Loucy (cell line): ENCODE measurements around the gene MCTP2.

ENCODE experiments used
- H2AFZ ChIP-seq: fragments of 200-600 bp; sonication (generic); 2 replicates; pipeline ENCODE4 v1.6.0; 2016; ENCODE audit warnings: antibody characterized with exemption, mild to moderate bottlenecking, low read length, moderate library complexity
- H3F3A ChIP-seq: fragments of 200-600 bp; 2 replicates; pipeline ENCODE4 v1.6.0; 2016; ENCODE audit warnings: antibody characterized with exemption, low read depth, mild to moderate bottlenecking
- H3K27me3 ChIP-seq: fragments of 200-600 bp; sonication (generic); 2 replicates; pipeline ENCODE4 v1.6.1; 2014; ENCODE audit warnings: low read length, mild to moderate bottlenecking; ENCODE audit not compliant: insufficient read depth, poor library complexity, severe bottlenecking
- H3K36me3 ChIP-seq: fragments of 200-600 bp; sonication (generic); 2 replicates; pipeline ENCODE4 v1.6.1; 2016; ENCODE audit warnings: low read length; ENCODE audit not compliant: insufficient read depth
- H3K4me1 ChIP-seq: fragments of 200-600 bp; sonication (generic); 2 replicates; pipeline ENCODE4 v1.5.1; 2014; ENCODE audit warnings: low read length, mild to moderate bottlenecking; ENCODE audit not compliant: insufficient read depth, poor library complexity, severe bottlenecking
- H3K4me2 ChIP-seq: fragments of 200-600 bp; sonication (generic); 2 replicates; pipeline ENCODE4 v1.6.0; 2014; ENCODE audit warnings: antibody characterized with exemption, low read length, low read depth, mild to moderate bottlenecking; ENCODE audit not compliant: poor library complexity, severe bottlenecking
- H3K4me3 ChIP-seq: fragments of 200-600 bp; sonication (generic); 2 replicates; pipeline ENCODE4 v1.5.1; 2014; ENCODE audit warnings: low read length, mild to moderate bottlenecking, mixed read lengths; ENCODE audit not compliant: poor library complexity, severe bottlenecking
- H3K79me2 ChIP-seq: fragments of 200-600 bp; sonication (generic); 2 replicates; pipeline ENCODE4 v1.6.1; 2014; ENCODE audit warnings: low read length; ENCODE audit not compliant: insufficient read depth
- H3K9ac ChIP-seq: fragments of 200-600 bp; sonication (generic); 2 replicates; pipeline ENCODE4 v1.6.0; 2014; ENCODE audit warnings: mild to moderate bottlenecking, low read depth, low read length, moderate library complexity; ENCODE audit not compliant: poor library complexity, severe bottlenecking
- H3K9me2 ChIP-seq: fragments of 200-600 bp; sonication (generic); replicated peaks from 2 replicates; pipeline ENCODE4 v1.6.1; 2016; ENCODE audit warnings: low read depth, low read length, mixed read lengths
- H3K9me3 ChIP-seq: fragments of 200-600 bp; sonication (generic); 2 replicates; pipeline ENCODE4 v1.6.1; 2014; ENCODE audit warnings: mild to moderate bottlenecking, antibody characterized with exemption, low read length, low read depth; ENCODE audit not compliant: insufficient read depth
- H4K20me1 ChIP-seq: fragments of 200-600 bp; sonication (generic); 2 replicates; pipeline ENCODE4 v1.6.0; 2014; ENCODE audit warnings: antibody characterized with exemption, low read length, mild to moderate bottlenecking; ENCODE audit not compliant: insufficient read depth, poor library complexity, severe bottlenecking
- CTCF ChIP-seq: fragments of 200-600 bp; sonication (generic); conservative IDR thresholded peaks from 2 replicates; pipeline ENCODE4 v1.5.1; 2014; ENCODE audit warnings: mild to moderate bottlenecking, antibody characterized with exemption, low read length
- EZH2phosphoT487 ChIP-seq: fragments of 200-600 bp; IDR thresholded peaks from 2 replicates; pipeline ENCODE4 v1.6.1; 2018; ENCODE audit warnings: antibody characterized with exemption, mild to moderate bottlenecking, moderate library complexity, borderline replicate concordance

Gene MCTP2

GRCh38 chr15:94456226-94456625 lies 224.9 kb downstream of the MCTP2 start:
- no peak overlapping the region for H3K9ac ChIP-seq
- TF ChIP-seq CTCF: no peak
- no peak for TF ChIP-seq EZH2phosphoT487
- H2AFZ ChIP-seq: no peak overlapping the region
- H3K4me3 ChIP-seq: no peak overlapping the region
- H3K4me1 ChIP-seq: no peaks in the 10 kb centered on the region
- H4K20me1 ChIP-seq: no peaks in the 10 kb centered on the region
- H3K36me3 ChIP-seq: peaks cover 73% of the 10 kb centered on the region
- no peaks in the 10 kb centered on the region for H3K9me3 ChIP-seq
- no peaks in the 10 kb centered on the region for H3K9me2 ChIP-seq
- H3K4me2 ChIP-seq: no peak overlapping the region
- no peaks in the 10 kb centered on the region for H3F3A ChIP-seq
- H3K79me2 ChIP-seq: no peaks in the 10 kb centered on the region
- H3K27me3 ChIP-seq: no peaks in the 10 kb centered on the region

- Histone ChIP-seq H3K4me2 (no peak overlapping the region), H3K36me3 (peaks cover 72% of the 10 kb centered on the region; the same call in 1 of the 2 replicates), H2AFZ (no peak overlapping the region), H3K4me1 (no peaks in the 10 kb centered on the region), H3K79me2 (no peaks in the 10 kb centered on the region), H3K4me3 (no peak overlapping the region), H3K9me2 (no peaks in the 10 kb centered on the region), H3K27me3 (no peaks in the 10 kb centered on the region), H4K20me1 (no peaks in the 10 kb centered on the region), H3K9me3 (no peaks in the 10 kb centered on the region), H3F3A (no peaks in the 10 kb centered on the region), H3K9ac (no peak overlapping the region)
- TF ChIP-seq EZH2phosphoT487 (no peak), CTCF (no peak)
Observed at GRCh38 chr15:94457661-94458060, 226.3 kb downstream of the MCTP2 start.

GRCh38 chr15:94460624-94461023 lies 229.3 kb downstream of the MCTP2 start:
- Histone ChIP-seq H3K9me2 (no peaks in the 10 kb centered on the region), H3K27me3 (no peaks in the 10 kb centered on the region), H3K4me3 (no peak overlapping the region), H3K9ac (no peak overlapping the region), H3K36me3 (peaks cover 63% of the 10 kb centered on the region; the same call in 1 of the 2 replicates), H4K20me1 (peaks cover 4% of the 10 kb centered on the region), H2AFZ (no peak overlapping the region), H3K4me1 (no peaks in the 10 kb centered on the region), H3F3A (no peaks in the 10 kb centered on the region), H3K4me2 (no peak overlapping the region), H3K79me2 (no peaks in the 10 kb centered on the region), H3K9me3 (no peaks in the 10 kb centered on the region)
- TF ChIP-seq CTCF (no peak), EZH2phosphoT487 (no peak)
